B cell (primary cell): ENCODE data around the gene FOXN3. TPM values are rescaled to one million over a fixed set of nuclear protein-coding genes. Genes with fewer than 3 reads are reported as not detected.

Experiments
- ATAC-seq: fragments of 200-7000 bp; cut with Tn5 transposase; one replicate; pipeline ENCODE4 v1.10.0; 2021; ENCODE audit warnings: low read depth, mild to moderate bottlenecking, moderate number of reproducible peaks, moderate library complexity
- CTCF ChIA-PET: fragments of 350-600 bp; sonication (Branson Sonifier 250); formaldehyde crosslinking; loops from one replicate; lab custom pipeline; 2021; ENCODE audit warnings: antibody characterized with exemption, inconsistent platforms; lab: Charles Lee
- POLR2A ChIA-PET: fragments of 350-600 bp; sonication (Branson Sonifier 250); formaldehyde crosslinking; loops from one replicate; lab custom pipeline; 2021; ENCODE audit warnings: antibody characterized with exemption; lab: Charles Lee
- DNase-seq: peaks from one replicate; pipeline ENCODE4 v3.0.0; 2013
- H2AFZ ChIP-seq: 2 replicates; pipeline ENCODE4 v1.6.1; 2012; ENCODE audit warnings: mild to moderate bottlenecking, low read depth, low read length; ENCODE audit not compliant: insufficient read depth, poor library complexity, severe bottlenecking
- H3K27ac ChIP-seq, 2 donors: 1 replicate in 1 of 2; 2 replicates in 1 of 2; pipeline ENCODE4 v1.5.1; 2012 to 2013; ENCODE audit warnings: low read length in 2 of 2, mild to moderate bottlenecking in 2 of 2, moderate library complexity in 1 of 2
- H3K27me3 ChIP-seq, 4 experiments: fragments of 200-600 bp in 1 of 4; sonication (generic) in 1 of 4; replicated peaks in 1 of 4; 1 replicate in 2 of 4; 2 replicates in 2 of 4; pipeline versions ENCODE4 v1.6.1 to v1.7.0; 2013 to 2016; ENCODE audit warnings: low read length in 3 of 4, mild to moderate bottlenecking in 2 of 4, mixed read lengths in 1 of 4, moderate library complexity in 1 of 4; ENCODE audit not compliant: insufficient read depth in 4 of 4, control insufficient read depth in 3 of 4; ENCODE audit errors: control extremely low read depth in 1 of 4
- H3K36me3 ChIP-seq, 2 experiments: replicated peaks in 1 of 2; 1 replicate in 1 of 2; 2 replicates in 1 of 2; pipeline versions ENCODE4 v1.6.1 to v1.7.1; 2013; ENCODE audit warnings: low read length in 1 of 2; ENCODE audit not compliant: insufficient read depth in 2 of 2, control insufficient read depth in 1 of 2; ENCODE audit errors: control extremely low read depth in 1 of 2, extremely low read depth in 1 of 2
- H3K4me1 ChIP-seq, 2 donors: fragments of 200-600 bp in 1 of 2; sonication (generic) in 1 of 2; 1 replicate in 1 of 2; 2 replicates in 1 of 2; pipeline versions ENCODE4 v1.5.1 to v1.6.1; 2013 to 2017; ENCODE audit warnings: low read length in 2 of 2; ENCODE audit not compliant: control insufficient read depth in 2 of 2, insufficient read depth in 2 of 2
- H3K4me2 ChIP-seq: replicated peaks from 2 replicates; pipeline ENCODE3; 2012; ENCODE audit warnings: mild to moderate bottlenecking, low read depth, low read length; ENCODE audit not compliant: poor library complexity, severe bottlenecking
- H3K4me3 ChIP-seq, 5 experiments: fragments of 200-600 bp in 1 of 5; sonication (generic) in 1 of 5; 1 replicate in 3 of 5; 2 replicates in 2 of 5; pipeline versions ENCODE4 v1.5.1 to v1.7.0; 2011 to 2016; ENCODE audit warnings: low read length in 4 of 5, mild to moderate bottlenecking in 4 of 5, low read depth in 2 of 5, control low read depth in 1 of 5, moderate library complexity in 1 of 5; ENCODE audit not compliant: insufficient read depth in 1 of 5; ENCODE audit errors: control extremely low read depth in 1 of 5, extremely low read depth in 1 of 5
- H3K79me2 ChIP-seq: fragments of 200-600 bp; sonication (generic); one replicate; pipeline ENCODE4 v1.6.0; 2016; ENCODE audit warnings: low read length; ENCODE audit not compliant: control insufficient read depth, insufficient read depth
- H3K9ac ChIP-seq: fragments of 200-600 bp; sonication (generic); 2 replicates; pipeline ENCODE4 v1.6.1; 2017; ENCODE audit warnings: mild to moderate bottlenecking, low read length, moderate library complexity
- H3K9me3 ChIP-seq, 3 donors: one replicate each; pipeline versions ENCODE4 v1.6.1 to v1.7.1; 2013; ENCODE audit warnings: low read length in 2 of 3; ENCODE audit not compliant: control insufficient read depth in 2 of 3, insufficient read depth in 1 of 3; ENCODE audit errors: control extremely low read depth in 1 of 3
- H4K20me1 ChIP-seq: 2 replicates; pipeline ENCODE4 v1.6.0; 2012; ENCODE audit warnings: mild to moderate bottlenecking, low read length; ENCODE audit not compliant: insufficient read depth, control insufficient read depth, poor library complexity, severe bottlenecking
- H3K27ac Mint-ChIP-seq: one replicate; pipeline ENCODE4 v1.8.0; 2021; ENCODE audit warnings: mixed read lengths
- H3K27me3 Mint-ChIP-seq: one replicate; pipeline ENCODE4 v1.8.0; 2021; ENCODE audit warnings: mixed read lengths
- H3K4me1 Mint-ChIP-seq: one replicate; pipeline ENCODE4 v1.8.0; 2021; ENCODE audit warnings: mixed read lengths
- H3K4me3 Mint-ChIP-seq: one replicate; pipeline ENCODE4 v1.8.0; 2021; ENCODE audit warnings: mixed read lengths
- H3K9me3 Mint-ChIP-seq: one replicate; pipeline ENCODE4 v1.8.0; 2022; ENCODE audit warnings: mixed read lengths; ENCODE audit not compliant: insufficient read depth
- EZH2 ChIP-seq: IDR thresholded peaks from 2 replicates; pipeline ENCODE4 v1.6.1; 2012; ENCODE audit warnings: borderline replicate concordance, low read depth, mild to moderate bottlenecking, moderate library complexity, low read length; ENCODE audit not compliant: insufficient read depth, poor library complexity, severe bottlenecking
- WGBS: methylation state at CpG from one replicate; pipeline ENCODE4 v1.1.5; 2013; ENCODE audit warnings: missing lambda C conversion rate; ENCODE audit not compliant: insufficient coverage; 5-methylcytosine and 5-hydroxymethylcytosine counted together
- intact Hi-C: fragments of 100-400 bp; cut with micrococcal nuclease; formaldehyde crosslinking; loops from one replicate; pipeline ENCODE4 v1.10.0; 2022
- polyA plus RNA-seq: library from polyadenylated mRNA; depleted of rRNA; stranded (reverse); fragments of >200 nt; gene quantifications from 2 replicates; pipeline ENCODE4 v1.2.3, GENCODE V29; 2012
- total RNA-seq, 2 donors: library from RNA; stranded (reverse); fragments of 120-200 nt in 1 of 2; gene quantifications; 1 replicate in 1 of 2; 2 replicates in 1 of 2; pipeline versions ENCODE4 v1.2.3 to v1.2.4, GENCODE V29; 2013 to 2022
- TF ChIP-seq, protein P1 (sequence below): fragments of 200-600 bp; IDR thresholded peaks from one replicate; pipeline ENCODE4 v1.8.0; 2022; ENCODE audit warnings: antibody characterized with exemption, mild to moderate bottlenecking

FOXN3 gene
- total and polyA plus RNA-seq, 2 donors (not counting 1 experiment from before 2014, with no cell fraction given): 80.6 to 98.2 TPM

GRCh38 chr14:89270439-89271227 lies 146.4 kb downstream of the FOXN3 start:
- Mint-ChIP-seq H3K9me3 (no peaks in the 10 kb centered on the region), H3K4me1 (peaks cover 75% of the 10 kb centered on the region), H3K27me3 (no peaks in the 10 kb centered on the region), H3K27ac (peak overlapping the region; percentile 70), H3K4me3 (peak overlapping the region; percentile 43)
- WGBS: 80% methylated on average over 1 of the region's 7 CpGs
- intact Hi-C loops: no loop called here
- H3K27ac ChIP-seq: peak overlapping the region; percentile 40 to 64
- H3K4me3 ChIP-seq: no peak overlapping the region
- H3K79me2 ChIP-seq: peaks cover 94% of the 10 kb centered on the region
- CTCF ChIA-PET: interaction anchor here (1.1 kb wide), 1 partner anchor 92 kb away, joined by 3 read pairs; no protein-coding TSS in a partner anchor
- peak; percentile 86 for DNase-seq
- H3K9me3 ChIP-seq: no peaks in the 10 kb centered on the region
- POLR2A ChIA-PET: no interaction called here
- H3K4me2 ChIP-seq: peak overlapping the region; percentile 31
- H3K36me3 ChIP-seq: peaks cover 1 to 16% of the 10 kb centered on the region in 2 experiments
- no peak overlapping the region for H2AFZ ChIP-seq
- peaks cover 17% of the 10 kb centered on the region for H4K20me1 ChIP-seq
- TF ChIP-seq, protein P1, sequence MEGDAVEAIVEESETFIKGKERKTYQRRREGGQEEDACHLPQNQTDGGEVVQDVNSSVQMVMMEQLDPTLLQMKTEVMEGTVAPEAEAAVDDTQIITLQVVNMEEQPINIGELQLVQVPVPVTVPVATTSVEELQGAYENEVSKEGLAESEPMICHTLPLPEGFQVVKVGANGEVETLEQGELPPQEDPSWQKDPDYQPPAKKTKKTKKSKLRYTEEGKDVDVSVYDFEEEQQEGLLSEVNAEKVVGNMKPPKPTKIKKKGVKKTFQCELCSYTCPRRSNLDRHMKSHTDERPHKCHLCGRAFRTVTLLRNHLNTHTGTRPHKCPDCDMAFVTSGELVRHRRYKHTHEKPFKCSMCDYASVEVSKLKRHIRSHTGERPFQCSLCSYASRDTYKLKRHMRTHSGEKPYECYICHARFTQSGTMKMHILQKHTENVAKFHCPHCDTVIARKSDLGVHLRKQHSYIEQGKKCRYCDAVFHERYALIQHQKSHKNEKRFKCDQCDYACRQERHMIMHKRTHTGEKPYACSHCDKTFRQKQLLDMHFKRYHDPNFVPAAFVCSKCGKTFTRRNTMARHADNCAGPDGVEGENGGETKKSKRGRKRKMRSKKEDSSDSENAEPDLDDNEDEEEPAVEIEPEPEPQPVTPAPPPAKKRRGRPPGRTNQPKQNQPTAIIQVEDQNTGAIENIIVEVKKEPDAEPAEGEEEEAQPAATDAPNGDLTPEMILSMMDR: no peak
- TF ChIP-seq EZH2: no peak
- no peak overlapping the region for H3K9ac ChIP-seq
- peak; percentile 67 for ATAC-seq
- peaks cover 46 to 50% of the 10 kb centered on the region in 2 donors for H3K4me1 ChIP-seq
- H3K27me3 ChIP-seq: no peaks in the 10 kb centered on the region

GRCh38 chr14:89269404-89269803 lies 147.6 kb downstream of the FOXN3 start:
- intact Hi-C loops: no loop called here
- Histone ChIP-seq H3K27me3 (no peaks in the 10 kb centered on the region), H3K4me3 (no peak overlapping the region), H3K4me1 (peaks cover 45 to 46% of the 10 kb centered on the region in 2 donors), H2AFZ (no peak overlapping the region), H4K20me1 (peaks cover 17% of the 10 kb centered on the region), H3K27ac (no peak overlapping the region), H3K79me2 (peaks cover 94% of the 10 kb centered on the region), H3K9me3 (no peaks in the 10 kb centered on the region), H3K36me3 (peaks cover 1 to 16% of the 10 kb centered on the region in 2 experiments), H3K4me2 (no peak overlapping the region), H3K9ac (no peak overlapping the region)
- Mint-ChIP-seq H3K9me3 (no peaks in the 10 kb centered on the region), H3K27ac (no peak overlapping the region), H3K27me3 (no peaks in the 10 kb centered on the region), H3K4me3 (no peak overlapping the region), H3K4me1 (peaks cover 76% of the 10 kb centered on the region)
- POLR2A ChIA-PET: no interaction called here
- TF ChIP-seq EZH2: no peak
- TF ChIP-seq, protein P1: no peak
- 97% methylated on average over 5 of the region's 6 CpGs for WGBS
- ATAC-seq (no peak), DNase-seq (no peak)
- CTCF ChIA-PET: interaction anchor here (1.3 kb wide), 1 partner anchor 92 kb away, joined by 3 read pairs; no protein-coding TSS in a partner anchor
